HG03575 (cell line): Measurements from ENCODE around the gene SLC36A1.
"Not testable (repeated sequence)": the region's sequence is repeated elsewhere in the genome, so short reads cannot be mapped to it uniquely, and the experiment has no call there.

ENCODE experiments used
- ATAC-seq: cut with Tn5 transposase; IDR thresholded peaks from one replicate; pipeline ENCODE4 v1.9.1; 2021; ENCODE audit not compliant: unreplicated experiment, insufficient number of reproducible peaks, low FRiP score; ENCODE audit errors: extremely low read depth

Gene SLC36A1

DNA sequence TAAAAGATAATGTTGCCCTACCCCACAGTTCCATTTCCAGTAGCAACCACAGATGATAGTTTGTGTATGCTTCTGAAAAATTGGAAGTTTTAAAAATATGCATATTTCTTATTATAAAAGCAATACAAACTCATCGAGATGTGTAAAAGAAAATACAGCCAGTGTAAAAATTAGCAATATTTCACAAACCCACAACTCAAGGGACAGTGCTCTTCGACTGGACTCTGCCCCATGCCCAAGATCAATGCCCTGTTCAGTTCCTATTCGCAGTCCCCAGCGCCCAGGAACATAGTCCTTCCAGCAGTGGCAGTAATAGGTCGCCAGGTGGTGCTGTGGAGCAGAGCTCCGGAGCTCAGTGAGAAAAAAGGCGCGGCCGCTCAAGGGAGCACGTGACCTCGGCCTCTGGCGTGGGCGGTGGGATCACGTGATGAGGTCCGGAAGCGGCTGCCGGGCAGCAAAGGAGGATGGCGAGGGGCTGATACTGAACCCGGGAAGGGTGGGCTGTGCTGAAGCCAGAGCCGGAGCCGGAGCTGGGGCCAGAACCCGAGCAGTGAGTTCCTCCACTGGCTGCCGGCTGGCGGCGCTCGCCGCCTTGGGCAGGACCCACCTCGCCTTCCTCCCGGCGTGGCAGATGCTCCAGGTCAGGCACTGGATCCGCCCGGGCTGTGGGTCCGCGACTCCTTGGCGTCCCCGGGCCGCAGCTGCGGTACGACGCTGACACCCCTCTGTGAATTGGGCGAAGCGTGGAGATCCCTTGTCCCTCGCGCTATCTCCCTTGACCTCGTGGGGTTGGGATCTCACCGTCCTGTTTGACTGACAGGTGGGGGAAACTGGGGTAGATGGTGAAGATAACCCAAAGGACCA, at the start of gene SLC36A1:
Gene SLC36A1, plus strand, starts transcription at position 430 of the 864 bp plus-strand sequence. CDS start 11,190 bp downstream, outside the sequence.
- peak; percentile 65 for ATAC-seq

DNA sequence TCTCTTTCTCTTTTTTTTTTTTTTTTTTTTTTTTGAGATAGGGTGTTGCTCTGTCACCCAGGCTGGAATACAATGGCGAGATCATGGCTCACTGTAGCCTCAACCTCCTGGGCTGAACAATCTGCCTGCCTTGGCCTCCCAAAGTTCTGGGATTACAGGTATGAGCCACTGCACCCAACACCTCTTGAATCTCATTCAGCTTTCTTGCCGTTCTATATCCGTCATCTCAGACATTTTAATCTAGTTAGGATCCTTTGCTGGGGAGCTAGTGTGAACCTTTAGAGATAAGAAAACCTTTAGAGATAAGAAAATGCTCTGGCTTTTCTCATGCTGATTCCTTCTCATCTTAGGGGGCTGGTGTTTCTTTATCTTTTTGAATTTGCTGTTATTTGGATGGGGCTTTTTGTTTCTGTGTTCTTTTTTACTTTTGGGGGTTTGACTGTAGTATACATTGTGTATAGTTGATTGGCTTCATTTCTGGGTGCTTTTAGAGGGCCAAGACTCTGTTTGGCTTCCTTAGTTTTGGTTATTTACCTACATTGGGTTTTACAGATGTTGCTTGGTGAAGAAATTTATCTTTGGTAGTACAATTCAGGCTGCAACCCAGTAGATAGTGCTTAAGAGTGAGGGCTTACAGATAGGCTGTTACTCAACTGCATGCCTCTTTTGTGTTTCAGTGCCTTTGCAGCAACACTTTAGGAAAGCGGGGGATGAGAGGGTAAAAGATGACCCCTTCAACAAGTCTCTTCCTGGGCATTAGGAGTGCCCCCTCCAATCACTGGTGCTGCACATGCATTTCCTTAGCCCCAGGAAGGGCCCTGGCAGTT, 41.9 kb upstream of the SLC36A1 start:
- ATAC-seq = no peak

DNA sequence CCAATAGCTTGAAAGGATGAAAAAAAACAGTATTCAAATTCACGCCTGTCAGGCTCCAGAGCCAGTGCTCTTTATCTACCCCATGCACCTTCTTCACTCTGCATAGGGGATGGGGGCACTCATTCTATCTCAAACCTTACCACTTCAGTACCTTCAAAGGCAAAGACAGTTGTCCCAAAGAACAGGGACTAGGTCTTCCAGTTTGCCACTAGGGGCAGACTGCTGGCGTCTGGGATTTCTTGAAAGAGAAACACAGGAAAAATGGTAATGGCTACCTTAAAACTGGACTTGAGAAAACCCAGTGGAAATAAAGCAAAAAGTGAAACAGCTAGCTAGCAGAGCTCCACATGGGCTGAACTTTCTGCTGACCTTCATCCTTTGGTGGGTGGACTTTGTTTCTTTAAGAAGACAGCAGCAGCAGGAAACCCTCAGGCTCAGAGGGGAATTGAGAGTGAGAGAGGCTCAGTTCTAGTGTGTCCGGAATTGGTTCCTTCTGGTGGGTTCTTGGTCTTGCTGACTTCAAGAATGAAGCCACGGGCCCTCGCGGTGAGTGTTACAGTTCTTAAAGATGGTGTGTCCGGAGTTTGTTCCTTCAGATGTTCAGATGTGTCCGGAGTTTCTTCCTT, 41.0 kb upstream of the SLC36A1 start:
- ATAC-seq = no peak

DNA sequence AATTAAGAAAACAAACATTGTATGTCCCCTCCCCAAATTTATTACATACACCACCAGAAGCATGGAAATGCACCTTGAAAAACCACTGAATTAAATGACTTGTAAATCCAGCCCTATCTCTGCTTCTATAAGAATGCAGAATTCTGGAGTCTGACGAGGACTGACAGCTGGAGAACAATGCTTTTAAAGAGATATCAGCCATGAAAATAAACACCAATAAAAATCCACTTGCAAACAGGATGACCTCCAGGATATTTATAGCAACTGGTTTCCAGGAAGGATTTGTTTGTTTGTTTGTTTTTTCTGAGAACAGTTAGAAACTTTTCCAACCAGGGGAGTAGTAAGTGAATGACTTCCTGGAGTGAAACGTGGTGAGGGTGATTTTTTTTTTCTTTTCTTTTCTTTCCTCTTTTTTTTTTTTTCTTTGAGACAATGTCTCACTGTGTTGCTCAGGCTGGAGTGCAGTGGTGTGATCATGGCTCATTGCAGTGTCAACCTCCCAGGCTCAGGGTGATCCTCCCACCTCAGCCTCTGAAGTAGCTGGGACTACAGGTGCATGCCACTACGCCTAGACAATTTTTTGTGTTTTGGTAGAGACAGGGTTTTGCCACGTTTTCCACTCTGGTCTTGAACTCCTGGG, 38.7 kb upstream of the SLC36A1 start:
- no peak for ATAC-seq

DNA sequence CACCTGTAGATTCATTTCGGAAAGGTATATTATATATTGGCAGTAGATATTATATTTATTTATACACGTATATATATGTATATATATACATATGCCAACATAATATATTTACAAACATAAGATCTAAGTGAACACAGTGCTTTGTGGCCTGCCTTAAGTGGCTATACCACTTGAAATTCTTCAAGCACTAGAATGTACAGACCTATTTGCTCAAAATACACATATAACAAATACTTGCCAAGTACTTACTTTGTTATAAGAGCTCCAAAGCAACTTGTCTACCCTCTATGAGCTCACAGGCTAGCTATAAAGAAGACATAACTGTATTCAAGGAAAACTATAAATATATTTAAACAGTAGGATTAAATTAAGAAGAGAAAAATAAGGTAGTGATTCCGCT, 33.6 kb upstream of the SLC36A1 start:
- ATAC-seq = no peak

DNA sequence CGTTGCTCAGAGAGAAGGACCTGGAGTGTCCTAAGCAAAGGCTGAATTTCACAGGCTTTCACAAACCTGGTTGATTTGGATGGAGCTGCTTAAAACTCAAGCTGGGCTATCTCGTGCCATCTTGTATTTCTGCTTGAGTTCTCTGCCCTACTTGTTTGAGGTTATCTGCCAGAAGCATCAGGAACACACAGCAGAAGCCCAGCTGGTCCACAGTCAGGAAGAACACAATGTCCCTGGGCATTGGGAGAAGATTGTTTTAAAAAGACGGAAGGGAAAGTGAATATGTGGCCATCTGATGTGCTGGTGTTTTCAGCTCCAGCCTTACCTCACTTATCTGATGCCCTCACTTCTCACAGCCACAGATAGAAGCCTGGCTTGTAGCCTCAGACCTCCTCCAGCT, 32.9 kb upstream of the SLC36A1 start:
- no peak for ATAC-seq

DNA sequence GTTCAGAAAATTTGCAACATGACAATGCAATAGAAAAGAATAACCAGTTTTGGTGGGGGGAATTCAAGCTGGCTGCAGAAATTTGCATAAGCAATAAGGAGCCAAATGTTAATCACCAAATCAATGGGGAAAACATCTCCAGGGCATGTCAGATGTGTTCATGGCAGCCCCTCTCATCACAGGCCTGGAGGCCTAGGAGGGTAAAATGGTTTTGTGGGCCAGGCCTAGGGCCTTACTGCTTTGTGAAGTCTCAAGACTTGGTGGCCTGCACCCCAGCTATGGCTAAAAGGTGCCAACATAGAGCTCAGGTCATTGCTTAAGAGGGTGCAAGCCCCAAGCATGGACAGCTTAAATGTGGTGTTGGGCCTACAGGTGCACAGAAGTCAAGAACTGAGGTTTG, 29.7 kb upstream of the SLC36A1 start:
- ATAC-seq = no peak

DNA sequence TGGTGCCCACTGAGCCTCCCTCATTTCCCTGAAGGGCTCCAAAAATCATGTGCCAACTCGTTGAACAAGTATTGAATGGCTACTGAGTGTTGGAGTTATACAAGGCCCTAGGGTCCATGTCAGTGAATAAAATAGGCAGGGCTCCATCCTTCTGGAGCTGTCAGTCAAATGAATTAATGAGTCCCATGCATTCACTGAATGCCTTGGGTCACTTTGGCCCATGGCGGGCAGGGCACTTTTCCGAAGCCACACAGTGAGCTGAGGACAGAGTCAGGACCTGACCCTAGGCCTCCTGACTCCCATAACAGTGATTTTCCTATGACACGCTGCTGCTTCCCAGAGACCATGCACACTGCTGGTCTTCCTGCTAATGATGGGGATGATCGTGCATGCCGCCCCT, 27.3 kb upstream of the SLC36A1 start:
- ATAC-seq = no peak

DNA sequence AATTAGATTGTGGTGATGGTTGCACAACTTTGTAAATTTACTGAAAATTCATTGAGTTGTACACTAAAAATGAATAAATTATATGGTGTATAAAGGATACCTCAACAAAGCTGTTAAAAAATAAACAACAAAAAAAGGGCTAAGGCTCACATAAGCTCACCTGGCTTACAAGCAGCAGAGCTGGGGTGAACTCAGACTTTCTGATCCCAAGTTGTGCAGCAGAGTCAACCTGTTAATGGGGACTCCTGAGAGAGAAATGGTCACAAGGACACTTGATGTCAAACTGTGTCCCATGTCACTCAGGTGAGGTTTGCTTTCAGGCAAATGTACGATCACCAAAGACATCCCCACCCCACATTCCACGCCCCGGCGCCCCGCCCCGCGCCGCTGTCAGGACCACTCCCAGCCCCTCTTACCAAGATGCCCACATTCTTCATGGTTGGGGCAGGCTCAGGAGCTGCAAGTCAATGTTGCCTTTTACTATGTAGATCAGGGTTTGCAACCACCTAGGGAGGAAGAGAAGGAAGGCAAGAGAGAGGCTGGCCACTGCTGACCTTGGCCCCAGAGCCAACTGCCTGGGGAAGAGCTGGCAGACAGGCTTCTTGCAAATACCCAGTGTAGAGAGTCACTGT, 22.4 kb upstream of the SLC36A1 start:
- no peak for ATAC-seq

DNA sequence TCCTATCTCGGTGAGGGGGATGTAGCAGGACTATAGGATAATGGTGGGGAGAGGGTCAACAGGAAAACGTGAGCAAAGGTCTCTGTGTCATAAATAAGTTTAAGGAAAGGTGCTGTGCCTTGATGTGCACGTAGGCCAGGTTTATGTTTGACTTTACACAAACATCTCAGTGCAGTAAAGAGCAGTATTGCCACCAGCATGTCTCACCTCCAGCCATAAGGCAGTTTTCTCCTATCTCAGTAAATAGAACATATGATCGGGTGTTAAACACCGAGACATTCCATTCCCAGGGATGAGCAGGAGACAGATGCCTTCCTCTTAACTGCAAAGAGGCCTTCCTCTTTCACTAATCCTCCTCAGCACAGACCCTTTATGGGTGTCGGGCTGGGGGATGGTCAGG, 21.1 kb upstream of the SLC36A1 start:
- not testable (repeated sequence) for ATAC-seq

DNA sequence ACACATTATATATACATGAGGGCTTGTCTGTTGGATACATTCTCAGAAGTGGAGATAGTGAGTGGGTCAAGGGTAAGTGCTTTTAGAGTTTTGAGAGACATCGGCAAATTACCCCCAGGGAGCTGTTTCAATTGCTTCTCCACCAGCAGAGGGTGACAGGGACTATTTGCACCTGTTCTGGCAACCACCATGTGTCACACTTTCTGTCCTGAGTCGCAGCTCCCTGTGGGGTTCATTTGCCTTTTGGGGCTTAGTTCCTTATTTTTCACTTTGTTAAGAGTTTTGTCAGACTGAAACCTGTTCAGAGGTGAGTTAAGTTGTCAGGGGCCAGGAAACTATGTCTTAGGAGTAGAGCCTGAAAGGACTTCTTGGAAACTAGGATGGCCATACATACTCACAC, 20.1 kb upstream of the SLC36A1 start:
- peak; percentile 96 for ATAC-seq

DNA sequence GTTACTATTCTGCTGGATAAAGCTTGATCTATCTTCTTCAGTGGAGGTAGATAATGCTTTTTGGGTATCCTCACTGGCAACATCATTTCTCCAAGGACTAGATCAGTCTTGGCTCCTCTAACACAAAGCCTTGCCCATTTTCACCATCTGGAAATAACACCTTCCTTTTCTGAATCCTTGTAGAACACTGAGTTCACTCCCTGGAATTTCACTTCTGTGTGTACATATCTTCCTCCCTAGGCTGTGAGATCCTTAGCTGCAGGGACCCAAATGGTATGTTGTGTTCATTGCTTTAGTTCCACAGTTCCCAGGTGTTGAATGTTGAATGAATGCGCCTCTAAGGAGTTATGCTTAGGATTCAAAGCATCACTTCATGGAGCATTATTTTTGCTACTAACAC, 16.7 kb upstream of the SLC36A1 start:
- no peak for ATAC-seq

DNA sequence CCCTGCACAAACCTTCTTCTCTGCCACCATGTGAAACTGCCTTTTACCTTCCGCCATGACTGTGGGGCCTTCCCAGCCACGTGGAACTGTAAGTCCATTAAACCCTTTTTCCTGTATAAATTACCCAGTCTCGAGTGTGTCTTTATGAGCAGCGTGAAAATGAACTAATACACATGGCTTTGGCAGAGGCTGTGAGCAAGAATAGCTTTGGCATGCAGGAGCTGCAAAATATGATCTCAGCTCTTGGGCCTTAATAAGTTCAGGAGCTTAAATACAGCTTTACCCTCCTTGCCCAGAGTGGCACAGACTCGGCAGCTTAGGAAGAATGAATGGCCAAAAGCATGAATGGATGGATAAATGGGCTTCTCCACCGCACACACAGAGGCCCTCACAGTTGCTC, 15.7 kb upstream of the SLC36A1 start:
- no peak for ATAC-seq

DNA sequence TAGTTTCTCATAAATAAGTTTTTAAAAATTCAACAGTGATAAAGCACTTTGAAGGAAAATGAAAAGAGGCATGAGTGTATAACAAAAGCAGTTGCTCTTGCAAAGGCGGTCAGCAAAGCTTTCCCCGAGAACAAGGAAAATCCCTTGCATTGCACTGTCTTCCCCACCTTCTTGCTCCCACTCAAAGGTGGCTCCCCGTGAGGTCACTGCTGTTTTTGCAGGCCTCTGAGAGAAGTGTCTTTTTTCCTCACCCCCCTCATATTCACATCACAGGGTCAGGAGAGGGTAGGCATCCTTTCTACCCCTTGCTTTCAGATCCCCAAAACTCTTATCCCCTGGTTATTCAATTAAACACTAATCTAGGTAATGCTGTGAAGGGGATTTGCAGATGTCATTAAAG, 15.2 kb upstream of the SLC36A1 start:
- ATAC-seq = no peak

DNA sequence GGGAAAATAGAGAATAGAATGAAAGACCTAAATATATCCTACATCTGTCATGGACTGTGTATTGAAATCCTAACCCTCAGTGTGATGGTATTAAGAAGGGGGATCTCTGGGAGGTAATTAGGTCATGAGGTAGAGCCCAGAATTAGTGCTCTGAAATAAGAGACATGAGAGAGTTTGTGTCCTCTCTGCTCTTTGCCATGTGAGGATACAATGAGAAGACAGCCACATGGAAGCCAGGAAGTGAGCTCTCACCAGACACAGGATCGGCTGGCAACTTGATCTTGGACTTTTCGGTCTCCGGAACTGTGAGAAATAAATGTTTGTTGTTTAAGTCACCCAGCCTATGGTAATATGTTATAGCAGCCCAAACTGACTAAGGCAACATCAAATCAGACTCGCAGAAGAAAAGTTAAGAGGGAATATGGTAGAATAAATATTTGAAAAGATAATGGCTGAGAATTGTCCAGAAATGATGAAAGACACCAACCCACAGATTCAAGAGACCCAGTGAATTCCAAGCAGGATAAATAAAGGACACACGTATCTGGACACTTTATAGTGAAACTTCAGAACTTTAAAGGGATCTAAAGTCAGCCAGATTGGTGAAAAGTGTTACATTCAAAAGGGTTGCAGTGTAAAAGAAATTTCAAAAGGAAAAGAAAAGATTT, 12.7 kb upstream of the SLC36A1 start:
- ATAC-seq = no peak

DNA sequence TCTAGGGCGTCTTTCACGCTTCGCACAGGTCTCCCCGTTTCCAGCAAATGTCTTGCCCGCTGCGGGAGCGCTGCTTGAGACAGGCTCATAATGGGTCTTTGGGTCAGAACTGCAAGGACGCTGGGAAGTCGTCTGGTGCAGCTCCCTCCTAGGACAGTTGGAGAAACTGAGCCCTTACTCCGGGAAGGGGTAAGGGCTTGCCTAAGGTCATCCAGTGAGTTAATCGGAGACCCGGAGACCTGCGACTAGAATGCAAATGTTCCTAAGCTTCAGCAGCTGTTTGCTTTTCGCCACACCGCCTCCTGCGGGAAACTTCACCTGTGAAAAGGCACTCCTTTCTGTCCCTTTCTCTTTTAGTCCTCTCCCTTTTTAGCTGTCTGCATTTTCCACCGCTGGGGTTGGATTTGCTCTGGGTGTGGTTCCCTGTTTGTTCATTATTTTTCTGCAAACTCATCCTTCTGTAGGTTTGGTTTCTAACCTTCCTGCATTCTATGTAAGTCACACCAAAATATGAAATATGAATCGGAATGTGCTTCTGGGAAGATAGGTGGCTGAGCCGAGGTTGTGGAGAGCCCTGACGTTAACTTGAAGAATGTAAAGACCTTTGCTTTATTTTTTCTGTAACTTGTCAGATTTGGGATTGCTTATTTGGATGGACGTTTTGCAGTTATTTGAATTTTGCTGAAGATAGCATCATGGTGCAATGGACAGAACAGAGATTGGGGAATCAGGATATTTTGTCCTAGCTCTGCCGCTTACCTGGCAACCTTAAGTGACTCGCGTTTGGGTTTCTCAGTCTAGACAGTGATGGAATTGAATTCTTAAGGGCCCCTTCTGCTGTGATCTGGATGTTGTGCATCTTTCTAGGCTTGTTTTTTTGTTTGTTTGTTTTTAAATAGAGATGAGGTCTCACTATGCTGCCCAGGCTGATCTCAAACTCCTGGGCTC, 909 bp downstream of the SLC36A1 start:
- ATAC-seq = no peak

DNA sequence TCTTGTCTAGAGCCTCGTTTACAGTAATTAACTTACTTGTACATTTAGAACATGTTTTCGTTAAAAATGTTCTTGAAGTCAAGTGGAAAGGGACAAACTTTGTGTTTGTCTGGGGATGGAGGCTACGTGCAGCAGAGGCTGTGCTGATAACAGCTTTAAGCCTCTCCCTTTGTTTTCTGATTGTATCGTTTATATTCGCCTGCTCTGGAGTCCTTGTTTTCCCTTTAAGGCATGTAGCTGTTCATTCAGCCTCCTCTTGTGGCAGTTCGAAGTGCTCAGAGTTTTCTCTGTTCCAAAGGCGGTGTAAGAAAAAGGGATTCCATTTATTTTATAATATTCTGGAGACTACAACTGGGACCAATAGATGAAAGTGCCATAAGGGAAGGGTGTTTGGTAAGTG, 1.9 kb downstream of the SLC36A1 start:
- no peak for ATAC-seq
